HCT116 (cell line): Measurements from ENCODE around the gene RNF150. TPM values are rescaled to one million over a fixed set of nuclear protein-coding genes. Genes with fewer than 3 reads are reported as not detected.

Experiments used
- ATAC-seq: fragments of 200-7000 bp; cut with Tn5 transposase; 2 replicates; pipeline ENCODE4 v1.9.1; 2020; ENCODE audit warnings: mild to moderate bottlenecking, moderate library complexity
- BruUV-seq: library from RNA; stranded (reverse); fragments of 400-500 nt; replicated peaks from 2 replicates; lab custom pipeline; 2021; lab: Mats Ljungman, UMichigan
- CTCF ChIA-PET: fragments of 300-600 bp; sonication (Branson Sonifier 250); formaldehyde crosslinking; loops from one replicate; lab custom pipeline; 2021; ENCODE audit warnings: antibody characterized with exemption; lab: Charles Lee
- POLR2A ChIA-PET: fragments of 300-600, 350-600 bp; sonication (Branson Sonifier 250); formaldehyde crosslinking; loops from one replicate; lab custom pipeline; 2021; ENCODE audit warnings: antibody characterized with exemption; lab: Charles Lee
- RAD21 ChIA-PET, 2 experiments: fragments of 300-600 bp; sonication (Branson Sonifier 250); formaldehyde crosslinking; loops; one replicate each; lab custom pipeline; 2023; ENCODE audit warnings: low total read pairs in 2 of 2; ENCODE audit not compliant: uncharacterized antibody in 2 of 2, unreplicated experiment in 2 of 2, low non-redundant PET in 1 of 2; lab: Charles Lee
- DNase-seq: peaks from one replicate; pipeline ENCODE4 v3.0.0-alpha.2; 2010; ENCODE audit warnings: low read depth, low spot score
- H2AFZ ChIP-seq: fragments of 200-600 bp; shearing (Covaris generic), sonication (generic); 2 replicates; pipeline ENCODE4 v1.6.1; 2017; ENCODE audit warnings: low read depth, mixed run types, mixed read lengths, antibody characterized with exemption, low read length; ENCODE audit not compliant: poor library complexity, severe bottlenecking
- H3K27ac ChIP-seq: 2 replicates; pipeline ENCODE4 v1.5.1; 2012; ENCODE audit warnings: low read depth, low read length
- H3K27me3 ChIP-seq: fragments of 200-600 bp; sonication (generic); 2 replicates; pipeline ENCODE4 v1.6.1; 2016; ENCODE audit warnings: mixed run types, low read length, mixed read lengths; ENCODE audit not compliant: insufficient read depth
- H3K36me3 ChIP-seq, 2 experiments: fragments of 200-500 bp in 1 of 2; fragments of 200-600 bp in 1 of 2; sonication (Bioruptor generic) in 1 of 2; sonication (generic) in 1 of 2; 2 replicates each; pipeline versions ENCODE4 v1.5.1 to v1.6.1; 2014 to 2016; ENCODE audit warnings: low read length in 2 of 2, inconsistent platforms in 1 of 2, mixed read lengths in 1 of 2, mixed run types in 1 of 2; ENCODE audit not compliant: insufficient read depth in 2 of 2, control insufficient read depth in 1 of 2
- H3K4me1 ChIP-seq, 2 experiments: fragments of 200-600 bp in 1 of 2; sonication (generic) in 1 of 2; 2 replicates each; pipeline versions ENCODE4 v1.5.1 to v1.6.1; 2012 to 2017; ENCODE audit warnings: low read length in 2 of 2, inconsistent platforms in 1 of 2, mild to moderate bottlenecking in 1 of 2, mixed read lengths in 1 of 2, mixed run types in 1 of 2, moderate library complexity in 1 of 2; ENCODE audit not compliant: insufficient read depth in 2 of 2, control insufficient read depth in 1 of 2
- H3K4me2 ChIP-seq: fragments of 200-600 bp; sonication (generic); 2 replicates; pipeline ENCODE4 v1.6.1; 2017; ENCODE audit warnings: mixed run types, low read length, mixed read lengths
- H3K4me3 ChIP-seq, 2 experiments: fragments of 200-600 bp in 1 of 2; sonication (generic) in 1 of 2; replicated peaks in 1 of 2; 2 replicates each; pipeline ENCODE4 v1.5.1; 2011 to 2016; ENCODE audit warnings: low read length in 2 of 2, control low read depth in 1 of 2, low read depth in 1 of 2, mild to moderate bottlenecking in 1 of 2, mixed read lengths in 1 of 2, mixed run types in 1 of 2
- H3K79me2 ChIP-seq: fragments of 200-600 bp; sonication (generic); 2 replicates; pipeline ENCODE4 v1.6.1; 2017; ENCODE audit warnings: mild to moderate bottlenecking, mixed run types, low read length, moderate library complexity, mixed read lengths; ENCODE audit not compliant: insufficient read depth
- H3K9ac ChIP-seq: fragments of 200-600 bp; sonication (generic); 2 replicates; pipeline ENCODE4 v1.6.1; 2016; ENCODE audit warnings: low read length, mixed read lengths
- H3K9me2 ChIP-seq: fragments of 200-600 bp; sonication (generic), shearing (Covaris generic); 2 replicates; pipeline ENCODE4 v1.6.1; 2017; ENCODE audit warnings: mixed run types, mild to moderate bottlenecking, moderate library complexity; ENCODE audit not compliant: insufficient read depth
- H3K9me3 ChIP-seq, 2 experiments: fragments of 200-500 bp in 1 of 2; fragments of 200-600 bp in 1 of 2; sonication (Bioruptor generic) in 1 of 2; sonication (generic) in 1 of 2; 2 replicates each; pipeline ENCODE4 v1.6.1; 2014 to 2017; ENCODE audit warnings: low read length in 2 of 2, mixed read lengths in 2 of 2, inconsistent platforms in 1 of 2, low read depth in 1 of 2, mild to moderate bottlenecking in 1 of 2, mixed run types in 1 of 2, moderate library complexity in 1 of 2; ENCODE audit not compliant: control insufficient read depth in 1 of 2, insufficient read depth in 1 of 2
- H4K20me1 ChIP-seq: fragments of 200-600 bp; sonication (generic), shearing (Covaris generic); 2 replicates; pipeline ENCODE4 v1.6.1; 2017; ENCODE audit warnings: mixed run types, mild to moderate bottlenecking, moderate library complexity; ENCODE audit not compliant: insufficient read depth
- CBX3 ChIP-seq: IDR thresholded peaks from 2 replicates; pipeline ENCODE4 v1.6.1; 2012; ENCODE audit warnings: low read depth
- EGR1 ChIP-seq: IDR thresholded peaks from 2 replicates; pipeline ENCODE4 v1.6.1; 2012; ENCODE audit warnings: low read depth
- FOSL1 ChIP-seq: IDR thresholded peaks from 2 replicates; pipeline ENCODE4 v1.6.1; 2012; ENCODE audit warnings: low read depth
- JUND ChIP-seq: IDR thresholded peaks from 2 replicates; pipeline ENCODE4 v1.6.1; 2012
- POLR2AphosphoS5 ChIP-seq: IDR thresholded peaks from 2 replicates; pipeline ENCODE4 v1.6.1; 2011; ENCODE audit warnings: mild to moderate bottlenecking, low read depth, low read length, moderate library complexity
- SIN3A ChIP-seq: IDR thresholded peaks from 2 replicates; pipeline ENCODE4 v1.6.1; 2012; ENCODE audit warnings: low read depth
- SP1 ChIP-seq: IDR thresholded peaks from 2 replicates; pipeline ENCODE4 v1.6.1; 2012; ENCODE audit warnings: low read depth
- SRF ChIP-seq: IDR thresholded peaks from 2 replicates; pipeline ENCODE4 v1.6.1; 2012; ENCODE audit warnings: low read depth
- TCF7L2 ChIP-seq: IDR thresholded peaks from 2 replicates; pipeline ENCODE4 v1.7.0; 2011; ENCODE audit warnings: borderline replicate concordance, inconsistent platforms; ENCODE audit not compliant: insufficient read depth, insufficient read length; ENCODE audit errors: extremely low read depth
- YY1 ChIP-seq: IDR thresholded peaks from 2 replicates; pipeline ENCODE4 v1.6.1; 2011; ENCODE audit warnings: low read length, low read depth, moderate library complexity, mild to moderate bottlenecking; ENCODE audit not compliant: insufficient replicate concordance; ENCODE audit errors: extremely low read depth
- ZNF274 ChIP-seq: fragments of 200-500 bp; sonication (Bioruptor generic); IDR thresholded peaks from 2 replicates; pipeline ENCODE4 v1.6.1; 2014; ENCODE audit warnings: mild to moderate bottlenecking, low read depth, low read length, inconsistent platforms
- intact Hi-C: fragments of 100-400 bp; cut with micrococcal nuclease; formaldehyde crosslinking; loops from 2 replicates; pipeline ENCODE4 v1.10.0; 2022
- total RNA-seq: library from RNA; stranded (reverse); gene quantifications from one replicate; pipeline ENCODE4 v1.2.1, GENCODE V29; 2021; ENCODE audit not compliant: unreplicated experiment
- TF ChIP-seq, protein P1 (sequence below): IDR thresholded peaks from 2 replicates; pipeline ENCODE4 v1.6.1; 2012
- TF ChIP-seq, protein P2 (sequence below), 3 experiments: fragments of 200-600 bp in 1 of 3; sonication (generic) in 1 of 3; IDR thresholded peaks in 2 of 3; conservative IDR thresholded peaks in 1 of 3; 2 replicates each; pipeline ENCODE4 v1.5.1; 2012 to 2017; ENCODE audit warnings: low read depth in 2 of 3, low read length in 2 of 3, antibody characterized with exemption in 1 of 3, borderline replicate concordance in 1 of 3, control low read depth in 1 of 3, mild to moderate bottlenecking in 1 of 3, mixed read lengths in 1 of 3, mixed run types in 1 of 3, moderate library complexity in 1 of 3; ENCODE audit not compliant: insufficient read depth in 1 of 3

Gene RNF150
- total RNA-seq, 1 experiment from 2014 or later, result 0.07 TPM

DNA sequence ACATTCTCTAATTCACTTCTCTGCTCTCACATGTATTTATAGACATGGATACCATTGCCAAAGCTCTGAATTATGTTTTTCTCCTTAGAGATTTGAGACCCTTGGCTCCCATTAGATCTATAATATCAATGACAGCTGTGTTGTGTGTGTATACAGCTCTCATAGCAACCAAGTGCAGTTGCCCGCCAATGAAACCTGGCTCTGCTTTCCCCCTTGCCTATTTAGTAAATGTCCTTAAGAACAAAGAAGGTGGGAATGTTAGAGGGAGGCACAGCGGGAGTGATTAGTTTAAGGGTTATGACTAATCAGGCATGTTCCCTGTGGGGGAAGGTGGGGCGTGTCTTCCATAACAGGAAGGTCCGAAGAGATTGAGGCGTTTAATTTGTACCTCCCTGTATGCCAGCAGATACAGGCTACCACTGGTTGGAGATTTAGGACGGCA lies 276.6 kb downstream of the RNF150 start:
- Histone ChIP-seq H2AFZ (peak overlapping the region; percentile 99), H3K27ac (peak overlapping the region; percentile 38; the same call in 1 of the 2 replicates), H3K79me2 (no peaks in the 10 kb centered on the region), H3K27me3 (no peaks in the 10 kb centered on the region), H3K4me2 (peak overlapping the region; percentile 95), H3K9ac (peak overlapping the region; percentile 43), H3K4me1 (peaks cover 9 to 20% of the 10 kb centered on the region in 2 experiments; a peak in 3 of 4 replicates), H3K9me2 (no peaks in the 10 kb centered on the region), H3K9me3 (no peaks in the 10 kb centered on the region), H3K36me3 (no peaks in the 10 kb centered on the region), H3K4me3 (peak overlapping the region; percentile 39 to 57), H4K20me1 (no peaks in the 10 kb centered on the region)
- POLR2A ChIA-PET, result no interaction called here
- CTCF ChIA-PET, result no interaction called here
- DNase-seq, result peak; percentile 86
- no TSS peak for BruUV-seq
- RAD21 ChIA-PET, result no interaction called here
- TF ChIP-seq SP1 (peak; percentile 83), TCF7L2 (peak; percentile 54), POLR2AphosphoS5 (peak; percentile 66), JUND (peak; percentile 70), SIN3A (no peak), CBX3 (peak; percentile 47; the same call in 1 of the 2 replicates), FOSL1 (peak; percentile 75), YY1 (peak; percentile 25), ZNF274 (no peak), EGR1 (0 out of 2 replicates have a peak, but pooled peaks have one; percentile 10), SRF (peak; percentile 83)
- TF ChIP-seq, protein P1, sequence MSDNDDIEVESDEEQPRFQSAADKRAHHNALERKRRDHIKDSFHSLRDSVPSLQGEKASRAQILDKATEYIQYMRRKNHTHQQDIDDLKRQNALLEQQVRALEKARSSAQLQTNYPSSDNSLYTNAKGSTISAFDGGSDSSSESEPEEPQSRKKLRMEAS, result peak; percentile 57
- TF ChIP-seq, protein P2, sequence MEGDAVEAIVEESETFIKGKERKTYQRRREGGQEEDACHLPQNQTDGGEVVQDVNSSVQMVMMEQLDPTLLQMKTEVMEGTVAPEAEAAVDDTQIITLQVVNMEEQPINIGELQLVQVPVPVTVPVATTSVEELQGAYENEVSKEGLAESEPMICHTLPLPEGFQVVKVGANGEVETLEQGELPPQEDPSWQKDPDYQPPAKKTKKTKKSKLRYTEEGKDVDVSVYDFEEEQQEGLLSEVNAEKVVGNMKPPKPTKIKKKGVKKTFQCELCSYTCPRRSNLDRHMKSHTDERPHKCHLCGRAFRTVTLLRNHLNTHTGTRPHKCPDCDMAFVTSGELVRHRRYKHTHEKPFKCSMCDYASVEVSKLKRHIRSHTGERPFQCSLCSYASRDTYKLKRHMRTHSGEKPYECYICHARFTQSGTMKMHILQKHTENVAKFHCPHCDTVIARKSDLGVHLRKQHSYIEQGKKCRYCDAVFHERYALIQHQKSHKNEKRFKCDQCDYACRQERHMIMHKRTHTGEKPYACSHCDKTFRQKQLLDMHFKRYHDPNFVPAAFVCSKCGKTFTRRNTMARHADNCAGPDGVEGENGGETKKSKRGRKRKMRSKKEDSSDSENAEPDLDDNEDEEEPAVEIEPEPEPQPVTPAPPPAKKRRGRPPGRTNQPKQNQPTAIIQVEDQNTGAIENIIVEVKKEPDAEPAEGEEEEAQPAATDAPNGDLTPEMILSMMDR (IDR thresholded peaks at IDR 0.05 in 2 of 3, conservative IDR thresholded peaks at IDR 0.05 in 1 of 3; ENCODE audit: borderline replicate concordance in 1 of 3, insufficient read depth in 1 of 3, low read depth in 2 of 3, low read length in 2 of 3), result no peak
- ATAC-seq, result peak; percentile 87
- intact Hi-C loops, result loop anchor here (10.0 kb wide), 2 partner anchors 332 to 602 kb away; partner anchors contain the start of gene ELMOD2
